HEK293T (cell line): Measurements from ENCODE around the gene SNX33.

Source experiments
- CTCF ChIA-PET: fragments of 350-600 bp; formaldehyde crosslinking; extraction: SDS; loops from one replicate; lab custom pipeline; 2021; ENCODE audit warnings: antibody characterized with exemption, inconsistent platforms; lab: Yijun Ruan, JAX
- POLR2A ChIA-PET: fragments of 350-600 bp; formaldehyde crosslinking; extraction: SDS; loops from one replicate; lab custom pipeline; 2020; ENCODE audit warnings: antibody characterized with exemption, inconsistent platforms; lab: Yijun Ruan, JAX
- DNase-seq: peaks from one replicate; pipeline ENCODE4 v3.0.0; 2012; ENCODE audit warnings: mixed read lengths; ENCODE audit errors: extremely low spot score
- ARNT ChIP-seq: fragments of 450-650 bp; IDR thresholded peaks from 2 replicates; pipeline ENCODE4 v1.6.1; 2017; ENCODE audit warnings: mild to moderate bottlenecking
- BHLHE40 ChIP-seq: fragments of 450-650 bp; IDR thresholded peaks from 2 replicates; pipeline ENCODE4 v1.6.1; 2016; ENCODE audit warnings: mild to moderate bottlenecking, moderate library complexity, borderline replicate concordance
- CTBP1 ChIP-seq: fragments of 450-650 bp; IDR thresholded peaks from 2 replicates; pipeline ENCODE4 v1.6.1; 2016; ENCODE audit warnings: borderline replicate concordance
- ELF4 ChIP-seq: fragments of 450-650 bp; IDR thresholded peaks from 2 replicates; pipeline ENCODE4 v1.6.1; 2017; ENCODE audit warnings: antibody characterized with exemption
- FOXA1 ChIP-seq: fragments of 450-650 bp; IDR thresholded peaks from 2 replicates; pipeline ENCODE4 v1.6.1; 2016; ENCODE audit warnings: mild to moderate bottlenecking
- FOXK2 ChIP-seq: fragments of 450-650 bp; IDR thresholded peaks from 2 replicates; pipeline ENCODE4 v1.6.1; 2016; ENCODE audit warnings: mild to moderate bottlenecking
- FOXM1 ChIP-seq: fragments of 450-650 bp; IDR thresholded peaks from 2 replicates; pipeline ENCODE4 v1.6.1; 2017; ENCODE audit warnings: mild to moderate bottlenecking, borderline replicate concordance
- HDGF ChIP-seq: fragments of 450-650 bp; IDR thresholded peaks from 2 replicates; pipeline ENCODE4 v1.6.1; 2017; ENCODE audit warnings: antibody characterized with exemption, borderline replicate concordance
- L3MBTL2 ChIP-seq: fragments of 450-650 bp; conservative IDR thresholded peaks from 2 replicates; pipeline ENCODE4 v1.6.1; 2016; ENCODE audit warnings: mild to moderate bottlenecking
- LEF1 ChIP-seq: fragments of 450-650 bp; IDR thresholded peaks from 2 replicates; pipeline ENCODE4 v1.6.1; 2017; ENCODE audit warnings: mild to moderate bottlenecking, borderline replicate concordance
- NFRKB ChIP-seq: fragments of 450-650 bp; IDR thresholded peaks from 2 replicates; pipeline ENCODE4 v1.6.1; 2016; ENCODE audit warnings: mild to moderate bottlenecking, moderate library complexity
- SP1 ChIP-seq: fragments of 450-650 bp; IDR thresholded peaks from 2 replicates; pipeline ENCODE4 v1.6.1; 2017
- SUZ12 ChIP-seq: fragments of 450-650 bp; IDR thresholded peaks from 2 replicates; pipeline ENCODE4 v1.6.1; 2016; ENCODE audit warnings: mild to moderate bottlenecking
- TARDBP ChIP-seq: fragments of 450-650 bp; IDR thresholded peaks from 2 replicates; pipeline ENCODE4 v1.6.1; 2016
- ZNF384 ChIP-seq: fragments of 450-650 bp; IDR thresholded peaks from 2 replicates; pipeline ENCODE4 v1.6.1; 2016
- TF ChIP-seq, protein P1 (sequence below): fragments of 450-650 bp; IDR thresholded peaks from 2 replicates; pipeline ENCODE4 v1.6.1; 2016

SNX33 gene

DNA sequence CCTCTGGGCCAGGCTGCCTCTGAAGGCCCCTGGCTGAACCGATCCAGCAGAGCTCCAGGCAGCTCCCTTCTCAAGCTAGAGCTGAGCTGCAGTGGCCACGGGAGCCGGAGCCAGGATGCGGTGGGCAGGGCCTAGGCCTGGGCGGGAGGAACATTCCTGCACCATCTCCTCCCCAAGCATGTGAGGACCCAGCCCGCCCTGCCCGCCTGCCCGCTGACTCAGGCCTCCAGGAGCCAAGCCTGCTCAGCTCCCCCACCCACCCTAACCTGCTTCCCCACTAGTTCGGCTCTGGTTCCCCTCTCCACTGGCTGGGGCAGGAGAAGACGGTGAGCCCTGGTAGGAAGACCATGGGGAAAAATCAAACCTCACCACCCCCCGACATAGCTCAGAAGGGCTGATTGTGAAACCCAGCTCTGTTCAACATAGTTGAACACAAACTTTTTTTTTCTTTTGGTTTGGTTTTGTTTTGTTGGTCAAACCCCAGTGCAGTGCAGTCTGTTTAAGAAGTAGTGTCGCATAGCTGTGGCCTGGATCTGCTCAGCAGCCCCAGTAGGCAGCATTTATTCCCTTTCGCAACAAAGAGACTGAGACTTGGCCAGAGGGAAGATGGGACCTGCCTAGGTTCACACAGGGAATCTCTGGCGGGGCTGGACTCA lies 13.5 kb downstream of the SNX33 start:
- ChIA-PET POLR2A (interaction anchor here (0.8 to 1.4 kb wide), 5 partner anchors 8 to 14 kb away, joined by 3 to 4 read pairs (median 3); partner anchors contain the start of gene SNX33), CTCF (interaction anchor here (1.1 to 1.2 kb wide), 2 partner anchors 12 to 14 kb away, joined by 3 to 4 read pairs; partner anchors contain the start of gene SNX33)
- no peak for DNase-seq
- TF ChIP-seq SP1 (no peak), LEF1 (no peak), ZNF384 (no peak), TARDBP (no peak), FOXK2 (no peak), L3MBTL2 (no peak), BHLHE40 (no peak), FOXM1 (no peak), CTBP1 (no peak)
- TF ChIP-seq, protein P1, sequence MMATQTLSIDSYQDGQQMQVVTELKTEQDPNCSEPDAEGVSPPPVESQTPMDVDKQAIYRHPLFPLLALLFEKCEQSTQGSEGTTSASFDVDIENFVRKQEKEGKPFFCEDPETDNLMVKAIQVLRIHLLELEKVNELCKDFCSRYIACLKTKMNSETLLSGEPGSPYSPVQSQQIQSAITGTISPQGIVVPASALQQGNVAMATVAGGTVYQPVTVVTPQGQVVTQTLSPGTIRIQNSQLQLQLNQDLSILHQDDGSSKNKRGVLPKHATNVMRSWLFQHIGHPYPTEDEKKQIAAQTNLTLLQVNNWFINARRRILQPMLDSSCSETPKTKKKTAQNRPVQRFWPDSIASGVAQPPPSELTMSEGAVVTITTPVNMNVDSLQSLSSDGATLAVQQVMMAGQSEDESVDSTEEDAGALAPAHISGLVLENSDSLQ, result no peak

DNA sequence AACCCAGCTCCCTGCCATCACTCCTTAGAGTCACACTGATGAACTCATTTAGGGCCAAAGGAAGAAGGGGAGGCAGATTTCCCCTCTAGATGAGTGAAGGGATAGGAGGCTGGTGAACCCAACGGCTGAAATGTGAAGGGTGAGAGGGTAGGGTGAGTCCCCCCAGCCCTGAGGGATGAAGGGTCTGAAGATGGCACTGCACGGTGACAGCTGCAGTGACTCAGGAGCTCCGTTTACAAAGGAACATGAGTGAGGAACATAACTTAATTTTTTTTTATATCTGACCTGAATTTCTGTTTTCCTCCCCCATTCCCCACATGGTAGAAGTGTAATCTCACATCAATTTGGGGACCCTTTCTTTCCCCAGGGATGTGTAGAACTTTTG lies 14.0 kb downstream of the SNX33 start:
- CTCF ChIA-PET, result interaction anchor here (1.1 to 1.2 kb wide), 2 partner anchors 11 to 14 kb away, joined by 3 to 4 read pairs; partner anchors contain the start of gene SNX33
- TF ChIP-seq, protein P1, result no peak
- TF ChIP-seq CTBP1 (no peak), SP1 (no peak), FOXA1 (no peak), NFRKB (no peak), ARNT (no peak), BHLHE40 (no peak), ZNF384 (no peak), HDGF (no peak), SUZ12 (no peak), FOXM1 (no peak), ELF4 (no peak), FOXK2 (no peak)
- no peak for DNase-seq
- POLR2A ChIA-PET, result interaction anchor here (0.8 to 1.4 kb wide), 3 partner anchors 8 to 14 kb away, joined by 3 to 4 read pairs (median 3); partner anchors contain the start of gene SNX33

DNA sequence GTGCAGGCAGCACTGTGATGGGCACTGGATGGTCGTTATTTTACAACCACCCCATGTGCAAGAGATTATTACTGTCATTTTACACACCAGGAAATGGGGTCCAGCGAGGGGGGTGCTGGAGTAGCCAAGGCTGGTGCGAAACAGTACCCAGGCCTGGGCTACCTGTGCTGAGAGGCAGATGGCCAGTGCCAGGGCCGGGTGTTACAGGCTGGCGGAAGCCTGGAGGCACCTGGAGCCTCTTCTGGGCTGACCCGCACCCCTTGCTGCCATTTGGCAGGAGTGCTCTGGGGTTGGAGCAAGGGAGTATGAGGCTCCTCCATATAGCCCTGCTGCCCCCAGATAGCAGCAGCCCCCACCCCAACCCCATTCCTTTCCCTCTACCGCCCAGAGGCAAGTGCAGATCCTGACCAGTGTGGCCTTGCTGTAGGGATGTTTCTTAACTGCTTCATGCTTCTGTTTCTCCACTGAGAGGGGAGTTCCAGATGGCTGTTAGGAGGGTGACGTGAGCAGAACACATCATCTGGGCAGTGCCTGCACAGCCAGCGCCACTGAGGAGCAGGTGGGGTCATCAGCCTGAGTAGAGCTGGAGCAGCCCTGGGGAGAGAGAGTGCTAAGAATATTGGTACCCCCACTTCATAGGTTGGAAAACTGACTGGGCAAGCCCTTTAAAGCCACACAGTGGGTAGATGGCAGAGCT lies 15.3 kb downstream of the SNX33 start:
- CTCF ChIA-PET, result interaction anchor here (1.2 kb wide), 1 partner anchor 15 kb away, joined by 3 read pairs; the partner anchor contains the start of gene SNX33
- POLR2A ChIA-PET, result interaction anchor here (0.9 kb wide), 1 partner anchor 11 kb away, joined by 3 read pairs; no protein-coding TSS in a partner anchor
- no peak for TF ChIP-seq ZNF384
- TF ChIP-seq FOXM1, result no peak
- TF ChIP-seq HDGF, result no peak
- TF ChIP-seq FOXK2, result no peak
- no peak for TF ChIP-seq ARNT
- no peak for TF ChIP-seq BHLHE40
- no peak for TF ChIP-seq TARDBP
- TF ChIP-seq FOXA1, result no peak
- TF ChIP-seq SUZ12, result no peak
- TF ChIP-seq CTBP1, result no peak
- TF ChIP-seq L3MBTL2, result no peak
- no peak for TF ChIP-seq SP1
- TF ChIP-seq, protein P1, result no peak
- no peak for TF ChIP-seq NFRKB
- DNase-seq, result no peak

DNA sequence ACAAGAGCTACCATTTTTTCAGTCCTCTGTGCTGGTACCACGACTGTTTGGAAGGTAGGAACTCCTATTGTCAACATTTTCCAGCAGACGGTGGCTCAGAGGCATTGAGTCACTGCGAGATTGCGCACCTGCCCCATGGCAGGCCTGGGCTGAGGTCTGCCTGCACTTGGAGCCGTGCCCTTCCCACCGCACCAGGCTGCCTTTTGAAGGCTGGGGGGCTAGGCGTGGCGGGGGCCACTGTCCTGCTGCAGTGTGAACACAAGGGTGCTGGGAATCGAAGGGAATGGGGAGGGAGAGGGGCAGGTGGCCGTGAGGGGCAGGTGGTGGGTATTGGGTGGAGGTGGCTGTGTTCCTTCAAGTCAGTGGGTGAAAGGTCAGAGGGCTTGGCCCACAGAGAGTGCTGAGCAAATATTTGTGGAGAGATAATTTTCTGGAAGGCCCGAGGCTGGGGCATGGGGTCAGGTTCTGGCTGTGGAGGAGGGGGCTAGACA lies 16.3 kb downstream of the SNX33 start:
- ChIA-PET CTCF (no interaction called here), POLR2A (interaction anchor here (0.9 kb wide), 1 partner anchor 12 kb away, joined by 3 read pairs; no protein-coding TSS in a partner anchor)
- DNase-seq, result no peak
- TF ChIP-seq FOXA1, result no peak
- TF ChIP-seq ARNT, result no peak
- no peak for TF ChIP-seq FOXM1
- no peak for TF ChIP-seq SP1
- TF ChIP-seq FOXK2, result no peak
- TF ChIP-seq, protein P1, result no peak
- no peak for TF ChIP-seq L3MBTL2
- TF ChIP-seq NFRKB, result no peak
